SK-N-SH treated with all-trans-retinoic acid at 6 μM for 48 hours (cell line): ENCODE measurements around the gene FOLR2.

Experiments used
- ARNTL ChIP-seq: fragments of 450-650 bp; formaldehyde crosslinking; IDR thresholded peaks from 2 replicates; pipeline ENCODE4 v1.5.0; 2020; ENCODE audit warnings: low read depth, mild to moderate bottlenecking, moderate library complexity, borderline replicate concordance
- PATZ1 ChIP-seq: fragments of 250-450 bp; sonication (Bioruptor Pico); IDR thresholded peaks from 2 replicates; pipeline ENCODE4 v1.8.0; 2020; ENCODE audit warnings: mild to moderate bottlenecking, moderate library complexity, borderline replicate concordance
- RARB ChIP-seq: fragments of 250-450 bp; sonication (Bioruptor Pico); IDR thresholded peaks from 2 replicates; pipeline ENCODE4 v1.8.0; 2021; ENCODE audit warnings: mild to moderate bottlenecking, moderate library complexity
- ZFP30 ChIP-seq: fragments of 450-650 bp; formaldehyde crosslinking; IDR thresholded peaks from 2 replicates; pipeline ENCODE4 v1.5.0; 2022; ENCODE audit warnings: mild to moderate bottlenecking, moderate library complexity
- ZNF565 ChIP-seq: fragments of 450-650 bp; formaldehyde crosslinking; conservative IDR thresholded peaks from 2 replicates; pipeline ENCODE4 v1.5.0; 2020; ENCODE audit warnings: low read depth, mild to moderate bottlenecking, moderate library complexity
- ZNF70 ChIP-seq: fragments of 450-650 bp; formaldehyde crosslinking; IDR thresholded peaks from 2 replicates; pipeline ENCODE4 v1.5.0; 2020; ENCODE audit warnings: mild to moderate bottlenecking, moderate library complexity
- ZNF8 ChIP-seq: fragments of 450-650 bp; formaldehyde crosslinking; IDR thresholded peaks from 2 replicates; pipeline ENCODE4 v1.5.0; 2020; ENCODE audit warnings: mild to moderate bottlenecking, moderate library complexity
- TF ChIP-seq, protein P1 (sequence below): fragments of 250-450 bp; sonication (Bioruptor Pico); IDR thresholded peaks from 2 replicates; pipeline ENCODE4 v1.5.1; 2020; ENCODE audit warnings: low read depth, mild to moderate bottlenecking, moderate library complexity

DNA sequence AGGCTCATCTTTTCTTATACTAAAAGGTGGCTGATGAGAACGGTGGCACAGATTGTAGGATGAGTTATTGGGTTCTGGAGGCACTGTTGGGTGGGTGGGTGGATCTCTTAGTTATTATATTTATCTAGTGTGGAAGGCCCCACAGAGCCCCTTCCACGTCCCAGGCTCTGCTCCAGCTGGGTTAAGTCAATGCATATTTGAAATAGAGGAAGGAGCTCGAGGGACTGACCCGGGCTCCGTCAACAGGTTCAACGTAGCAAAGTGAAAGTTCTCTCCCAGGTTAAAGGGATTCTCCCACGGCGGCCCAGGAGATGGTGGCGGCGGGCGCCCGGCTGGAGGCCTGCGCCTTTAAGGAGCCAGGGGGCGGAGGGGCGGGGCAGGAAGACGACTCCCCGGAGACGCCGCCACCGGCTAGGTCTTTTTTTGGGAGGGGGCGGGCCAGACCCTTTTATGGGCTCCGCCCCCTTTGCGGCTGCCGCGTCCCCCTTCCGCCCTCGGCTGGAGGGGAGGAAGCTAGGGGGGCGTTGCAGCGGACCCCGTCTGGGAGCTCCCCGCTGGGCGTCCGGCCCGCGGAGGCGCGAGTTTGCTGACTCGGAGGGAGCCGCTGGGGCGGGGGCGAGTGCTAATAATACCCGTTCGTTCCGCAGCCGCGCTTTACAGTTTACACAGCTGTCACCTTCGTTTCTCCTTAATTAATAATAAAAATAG is 6.5 kb downstream of the FOLR2 start:
- TF ChIP-seq ZNF565 (CRISPR knock-in tag) = no peak
- TF ChIP-seq, protein P1, sequence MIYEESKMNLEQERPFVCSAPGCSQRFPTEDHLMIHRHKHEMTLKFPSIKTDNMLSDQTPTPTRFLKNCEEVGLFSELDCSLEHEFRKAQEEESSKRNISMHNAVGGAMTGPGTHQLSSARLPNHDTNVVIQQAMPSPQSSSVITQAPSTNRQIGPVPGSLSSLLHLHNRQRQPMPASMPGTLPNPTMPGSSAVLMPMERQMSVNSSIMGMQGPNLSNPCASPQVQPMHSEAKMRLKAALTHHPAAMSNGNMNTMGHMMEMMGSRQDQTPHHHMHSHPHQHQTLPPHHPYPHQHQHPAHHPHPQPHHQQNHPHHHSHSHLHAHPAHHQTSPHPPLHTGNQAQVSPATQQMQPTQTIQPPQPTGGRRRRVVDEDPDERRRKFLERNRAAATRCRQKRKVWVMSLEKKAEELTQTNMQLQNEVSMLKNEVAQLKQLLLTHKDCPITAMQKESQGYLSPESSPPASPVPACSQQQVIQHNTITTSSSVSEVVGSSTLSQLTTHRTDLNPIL (CRISPR knock-in tag) = no peak
- no peak for TF ChIP-seq ZNF70 (CRISPR knock-in tag)
- no peak for TF ChIP-seq ARNTL
- no peak for TF ChIP-seq ZFP30 (CRISPR knock-in tag)
- peak; percentile 77; the same call in 1 of the 2 replicates for TF ChIP-seq PATZ1 (CRISPR knock-in tag)
- no peak for TF ChIP-seq RARB (CRISPR knock-in tag)
- TF ChIP-seq ZNF8 (CRISPR knock-in tag) = no peak
